ENCODE results near the gene OR2S2.
"Not testable (repeated sequence)": the region's sequence is repeated elsewhere in the genome, so short reads cannot be mapped to it uniquely, and the experiment has no call there.

The OR2S2 gene

GRCh38 chr9:35933550-35934067 is 24.3 kb downstream of the OR2S2 start:
- DNase-seq (ENCODE audit: low spot score), result no peak

GRCh38 chr9:35932735-35933134 is 25.2 kb downstream of the OR2S2 start:
- DNase-seq (ENCODE audit: low spot score), result no peak

DNA sequence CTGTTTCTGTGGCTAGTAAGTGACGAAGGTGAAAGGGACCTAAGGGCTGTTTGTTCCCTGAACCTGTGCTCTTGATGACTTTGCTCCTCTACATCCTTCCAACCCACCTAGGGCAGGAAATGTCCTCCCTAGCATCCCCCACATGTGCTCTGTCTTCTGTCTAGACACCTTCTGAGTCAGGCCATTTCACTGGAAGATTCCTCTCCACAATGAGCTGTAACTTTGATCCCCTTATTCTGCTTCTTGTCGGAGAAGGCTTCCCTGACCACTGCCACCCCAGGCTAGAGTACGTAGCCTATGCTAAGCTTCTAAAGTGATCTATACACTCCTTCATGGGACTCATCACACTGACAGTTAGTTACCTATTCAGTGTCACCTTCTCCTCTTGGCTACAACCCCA is 27.0 kb downstream of the OR2S2 start:
- no peak for DNase-seq (ENCODE audit: low spot score)

GRCh38 chr9:35930521-35930920 is 27.4 kb downstream of the OR2S2 start:
- DNase-seq (ENCODE audit: low spot score), result no peak

DNA sequence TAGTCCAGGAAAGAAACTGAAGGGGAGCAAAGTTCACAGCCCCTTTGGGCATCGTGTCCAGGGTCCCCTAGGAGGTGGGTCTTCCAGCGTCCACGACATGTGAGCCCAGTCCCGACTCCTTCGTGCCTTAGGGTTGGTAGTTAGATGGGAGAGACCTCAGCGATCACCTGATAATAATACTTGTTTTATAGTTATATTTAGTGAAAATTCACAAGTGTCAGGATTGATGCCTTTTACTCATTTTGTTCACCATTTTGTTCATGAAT is 28.6 kb downstream of the OR2S2 start:
- DNase-seq (ENCODE audit: low spot score), result no peak

- DNase-seq (ENCODE audit: low spot score), result no peak
These were observed 29.1 kb downstream of the OR2S2 start for GRCh38 chr9:35928591-35929452.

- no peak for DNase-seq (ENCODE audit: low spot score)
These were observed 33.8 kb downstream of the OR2S2 start for GRCh38 chr9:35923927-35924763.

DNA sequence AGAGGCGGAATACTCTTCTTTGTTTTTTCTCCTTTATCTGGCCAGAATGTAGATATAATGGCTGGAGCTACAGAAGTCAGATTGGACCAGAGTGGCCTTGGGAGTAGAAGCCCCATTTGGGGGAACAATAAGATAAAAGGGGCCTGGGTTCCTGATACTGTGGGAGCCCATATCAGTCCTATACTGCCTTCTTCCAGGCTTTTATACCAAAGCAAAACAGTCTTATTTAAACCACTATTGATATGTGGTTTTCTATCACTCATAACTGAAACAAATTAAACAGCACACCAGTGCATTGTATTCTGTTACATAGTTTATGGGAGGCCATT is 34.4 kb downstream of the OR2S2 start:
- DNase-seq (ENCODE audit: low spot score), result no peak

GRCh38 chr9:35920051-35920620 is 37.8 kb downstream of the OR2S2 start:
- DNase-seq (ENCODE audit: low spot score), result no peak

- DNase-seq (ENCODE audit: low spot score), result no peak
These were observed 38.5 kb downstream of the OR2S2 start for GRCh38 chr9:35919212-35920008.

DNA sequence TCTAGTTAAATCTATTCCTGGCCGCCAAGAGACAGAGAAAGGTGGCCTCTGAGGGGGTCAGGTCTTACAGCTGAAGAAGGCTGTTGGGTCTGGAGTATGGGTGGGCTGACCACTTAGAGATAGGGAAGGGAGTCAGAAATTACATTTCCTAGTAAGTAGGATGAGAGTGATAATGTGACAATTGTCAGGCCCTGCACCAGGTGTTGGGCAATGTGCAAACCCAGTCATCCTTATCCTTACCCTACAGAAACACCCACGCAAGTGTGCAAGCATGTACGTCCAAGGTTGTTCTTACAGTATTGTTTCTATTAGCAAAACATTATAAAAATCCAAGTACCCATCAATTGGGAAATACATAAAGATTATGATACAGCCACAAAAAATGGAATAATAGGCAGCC is 39.2 kb downstream of the OR2S2 start:
- DNase-seq (ENCODE audit: low spot score), result no peak

DNA sequence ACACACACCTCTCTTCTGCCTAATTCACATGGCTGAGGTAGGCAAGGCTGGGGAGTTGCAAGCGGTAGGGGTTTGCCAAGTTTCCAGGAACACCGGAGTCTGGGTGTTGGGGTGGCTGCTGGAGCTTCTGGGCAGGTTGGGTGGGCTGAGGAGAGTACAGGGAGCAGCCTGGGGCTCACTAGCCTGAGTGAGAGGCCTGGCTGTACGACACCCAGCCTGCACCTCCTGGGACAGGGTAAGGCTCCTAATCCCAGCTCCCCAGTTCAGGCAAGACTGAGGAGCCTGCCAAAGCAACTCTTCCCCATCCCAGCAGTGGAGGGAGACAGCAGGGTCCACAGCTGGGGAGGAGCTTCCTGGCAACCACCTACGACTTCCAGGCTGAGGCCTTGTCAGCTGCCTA is 40.7 kb downstream of the OR2S2 start:
- DNase-seq (ENCODE audit: low spot score), result no peak

DNA sequence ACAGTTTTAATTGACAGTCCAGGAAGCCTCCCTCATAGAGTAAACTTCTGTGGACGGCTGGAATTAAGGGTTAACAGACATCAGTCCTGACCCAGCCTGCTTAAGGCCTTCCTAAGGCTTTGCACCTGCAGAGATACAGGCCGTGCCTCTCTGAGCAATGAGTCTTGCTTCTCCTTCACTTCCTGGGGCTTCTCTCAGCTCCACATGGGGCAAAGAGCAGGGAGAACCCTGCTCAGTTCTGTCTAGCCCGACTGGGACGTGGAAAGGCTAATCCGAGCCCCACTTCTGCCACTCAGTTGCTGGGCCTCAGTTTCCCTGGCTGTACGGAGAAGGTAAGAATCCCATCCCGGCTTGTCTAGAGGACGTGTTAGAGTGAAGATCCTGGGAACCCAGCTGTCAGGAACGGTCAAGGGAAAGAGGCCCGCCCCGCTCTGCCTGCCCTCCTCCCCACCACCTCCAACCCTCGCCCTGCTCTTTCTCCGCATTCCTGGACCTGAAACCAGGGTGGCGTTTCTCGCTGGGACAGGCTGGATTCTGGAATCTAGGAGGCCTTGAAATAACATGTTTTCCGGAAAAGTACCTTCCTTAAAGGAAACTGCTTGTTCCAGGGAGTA is 42.2 kb downstream of the OR2S2 start:
- DNase-seq (ENCODE audit: low spot score), result no peak

- peak; percentile 86 for DNase-seq (ENCODE audit: low spot score)
These were observed 43.6 kb downstream of the OR2S2 start for GRCh38 chr9:35914301-35914807.

DNA sequence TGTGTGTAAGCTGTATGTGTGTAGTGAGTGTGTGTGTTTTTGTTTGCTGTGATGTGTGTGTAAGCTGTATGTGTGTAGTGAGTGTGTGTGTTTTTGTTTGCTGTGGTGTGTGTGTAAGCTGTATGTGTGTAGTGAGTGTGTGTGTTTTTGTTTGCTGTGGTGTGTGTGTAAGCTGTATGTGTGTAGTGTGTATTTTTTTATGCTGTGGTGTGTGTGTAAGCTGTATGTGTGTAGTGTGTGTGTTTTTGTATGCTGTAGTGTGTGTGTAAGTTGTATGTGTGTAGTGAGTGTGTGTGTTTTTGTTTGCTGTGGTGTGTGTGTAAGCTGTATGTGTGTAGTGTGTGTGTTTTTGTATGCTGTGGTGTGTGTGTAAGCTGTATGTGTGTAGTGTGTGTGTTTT is 44.5 kb downstream of the OR2S2 start:
- DNase-seq (ENCODE audit: low spot score), result not testable (repeated sequence)

- DNase-seq (ENCODE audit: low spot score), result no peak
These were observed 45.1 kb downstream of the OR2S2 start for GRCh38 chr9:35912791-35913400.

DNA sequence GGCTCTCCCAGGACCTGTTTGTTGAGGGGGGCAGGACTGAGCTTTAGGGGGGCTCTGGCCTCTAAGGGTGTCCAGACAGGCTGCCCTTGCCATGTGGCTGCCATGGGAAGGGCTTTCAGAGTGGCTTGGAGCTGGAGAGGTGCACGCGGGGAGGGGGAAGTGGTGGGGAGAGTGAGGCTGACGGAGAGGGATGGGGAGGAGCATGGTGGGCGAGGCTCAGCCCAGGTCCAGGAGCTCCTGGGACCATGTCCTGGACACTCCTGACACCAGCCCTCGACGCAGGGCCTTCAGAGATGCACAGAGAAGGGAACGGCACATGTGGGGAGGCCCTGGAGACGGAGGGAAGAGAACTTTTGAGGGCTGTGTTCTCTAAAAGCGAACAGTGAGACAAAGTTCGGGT is 46.3 kb downstream of the OR2S2 start:
- DNase-seq (ENCODE audit: low spot score), result no peak

DNA sequence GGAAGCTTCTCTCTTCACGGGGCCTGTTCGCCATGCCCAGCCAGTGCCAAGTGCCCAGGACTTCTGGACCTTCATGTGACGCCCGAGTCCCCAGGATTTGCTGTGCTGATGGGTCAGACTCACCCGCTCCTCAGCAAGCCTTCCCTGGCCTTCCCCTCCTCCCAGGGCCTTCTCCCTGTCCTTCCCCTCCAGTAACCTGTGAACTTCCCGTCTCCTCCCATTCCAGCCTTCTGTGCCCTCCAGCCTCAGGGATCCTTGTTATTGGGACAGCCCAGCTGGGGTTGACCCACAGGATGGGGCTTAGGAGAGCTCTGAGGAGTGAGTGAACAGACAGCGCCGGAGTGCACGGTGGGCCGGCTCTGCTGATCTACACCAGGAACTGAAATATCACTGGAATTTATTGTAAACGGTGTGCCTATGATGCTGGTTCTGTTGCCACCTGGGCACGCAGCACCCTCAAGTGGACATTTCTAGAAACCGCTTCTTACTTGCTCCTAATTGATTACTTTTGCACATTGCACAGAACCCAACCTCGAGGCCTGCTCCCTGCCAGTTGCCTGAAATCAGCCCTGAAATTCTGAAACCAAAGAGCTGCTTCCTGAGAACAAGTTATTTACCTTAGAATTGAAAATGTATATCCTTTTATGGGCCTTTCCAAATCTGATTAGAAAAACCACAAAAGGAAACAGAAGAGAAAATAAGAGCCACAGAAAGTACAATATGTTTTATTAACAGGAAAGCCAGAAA is 47.2 kb downstream of the OR2S2 start:
- peak; percentile 37 for DNase-seq (ENCODE audit: low spot score)

- no peak for DNase-seq (ENCODE audit: low spot score)
These were observed 48.0 kb downstream of the OR2S2 start for GRCh38 chr9:35909687-35910612.
